HG03103 (cell line): ENCODE data around the gene MYO1A.
"Not testable (repeated sequence)": the region's sequence is repeated elsewhere in the genome, so short reads cannot be mapped to it uniquely, and the experiment has no call there.

Experiments used
- ATAC-seq: cut with Tn5 transposase; IDR thresholded peaks from one replicate; pipeline ENCODE4 v1.9.1; 2021; ENCODE audit warnings: low read depth; ENCODE audit not compliant: unreplicated experiment

MYO1A gene

DNA sequence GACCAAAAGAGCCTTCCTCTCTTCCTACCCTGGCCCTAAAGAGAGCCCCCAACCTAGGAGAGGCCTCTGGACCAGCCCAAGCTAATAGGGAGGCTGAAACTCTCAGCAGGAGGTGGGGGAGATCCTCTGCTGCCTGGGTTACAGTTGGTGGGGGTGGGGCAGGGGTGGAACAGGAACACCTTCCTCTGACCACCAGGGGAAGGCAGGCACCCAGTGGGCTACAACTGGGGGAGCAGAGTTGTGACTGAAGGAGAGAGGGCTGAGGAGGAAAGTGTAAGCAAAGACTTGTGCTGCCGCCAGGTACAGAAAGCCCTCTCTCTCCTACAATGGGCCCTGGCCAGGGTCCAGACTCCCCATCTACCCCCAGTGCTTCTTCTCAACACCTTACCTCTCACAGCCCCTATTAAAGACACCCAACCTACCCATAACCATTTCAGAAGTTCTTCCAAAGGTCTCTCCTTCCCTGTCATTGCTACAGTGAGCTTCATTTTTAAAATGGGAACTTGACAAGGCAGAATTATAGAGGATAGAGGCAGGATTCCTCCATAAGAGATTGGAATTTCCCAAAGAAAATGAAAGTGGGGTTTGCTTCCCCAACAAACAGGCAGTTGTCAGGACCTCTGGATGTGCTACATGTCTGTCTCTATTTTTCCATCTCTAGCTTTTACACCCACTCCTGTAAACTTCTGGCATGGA, 1.4 kb downstream of the MYO1A start:
- ATAC-seq, result no peak

GRCh38 chr12:57047981-57048380, 1.9 kb downstream of the MYO1A start:
- ATAC-seq, result no peak

GRCh38 chr12:57046947-57047890, 2.7 kb downstream of the MYO1A start:
- ATAC-seq, result no peak

DNA sequence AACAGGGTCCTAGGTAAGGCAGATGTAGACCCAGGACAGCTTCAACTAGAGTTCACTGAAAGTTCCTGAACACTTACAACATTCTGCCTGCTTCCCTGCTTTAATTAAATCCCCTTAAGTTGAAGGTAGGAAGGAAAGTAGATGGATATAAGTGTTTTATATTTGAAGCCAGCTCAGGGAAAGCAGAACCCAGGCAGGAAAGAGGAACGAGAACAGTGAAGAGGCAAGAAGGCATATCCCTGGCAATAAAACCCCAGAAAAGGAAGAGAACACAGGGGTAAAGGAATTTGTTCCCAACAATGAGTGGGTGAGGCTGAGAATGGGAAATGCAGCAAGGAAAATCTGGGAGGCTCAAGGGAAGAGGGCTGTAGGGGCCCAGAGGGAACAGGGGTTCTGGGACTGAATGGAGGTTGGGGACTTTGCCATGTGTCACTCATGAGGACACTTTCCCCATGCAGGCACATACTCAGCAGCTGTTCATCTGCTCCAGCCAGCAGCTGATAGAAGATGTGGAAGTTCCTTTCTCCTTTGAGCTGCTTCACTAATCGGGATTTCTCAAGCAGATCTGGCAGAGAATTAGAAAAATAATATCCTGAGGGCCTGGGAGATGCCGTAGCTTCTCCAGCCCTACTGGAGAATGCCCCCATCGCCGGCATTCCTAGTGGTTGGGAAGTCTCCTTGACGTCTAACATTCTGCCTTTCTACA, 3.7 kb downstream of the MYO1A start:
- ATAC-seq, result no peak

DNA sequence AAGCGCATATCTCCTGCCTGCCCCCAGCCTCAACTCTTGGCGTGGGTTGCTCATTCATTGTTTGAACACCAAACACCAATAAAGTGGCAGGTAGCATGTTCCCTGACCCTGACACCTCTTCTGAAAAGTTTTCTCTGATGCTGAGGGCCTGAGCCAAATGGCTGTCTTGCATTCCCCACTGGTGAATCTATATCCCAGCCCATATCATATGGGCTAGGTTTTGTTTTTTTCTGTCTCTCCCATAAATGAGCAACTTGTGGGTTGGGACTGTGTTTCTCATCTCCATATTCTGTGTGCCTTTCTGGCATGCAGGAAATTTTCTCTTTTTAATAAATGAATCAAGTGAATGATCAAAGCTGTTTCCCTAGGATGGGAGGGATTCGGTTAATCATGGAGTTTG, 5.0 kb downstream of the MYO1A start:
- no peak for ATAC-seq

- ATAC-seq, result no peak
Observed at GRCh38 chr12:57044468-57044867, 5.5 kb downstream of the MYO1A start.

DNA sequence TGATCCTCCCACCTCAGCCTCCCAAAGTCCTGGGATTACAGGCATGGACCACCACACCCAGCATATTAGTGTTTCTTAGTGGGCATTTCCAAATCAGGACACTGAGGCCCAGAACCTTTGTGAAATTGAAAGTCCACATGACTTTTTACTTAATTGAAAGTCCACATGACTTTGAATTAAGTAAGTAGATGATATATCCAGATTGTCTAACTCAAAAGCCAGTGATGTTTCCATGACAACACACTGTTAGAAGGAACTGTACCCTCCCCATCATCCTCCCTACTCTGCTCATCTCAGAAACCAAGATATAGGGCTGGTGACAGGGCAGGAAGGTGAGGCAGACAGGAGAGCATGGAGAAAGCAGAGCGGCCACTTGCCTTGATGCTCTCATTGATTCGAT, 7.2 kb downstream of the MYO1A start:
- no peak for ATAC-seq

- no peak for ATAC-seq
Observed at GRCh38 chr12:57040750-57041149, 9.2 kb downstream of the MYO1A start.

DNA sequence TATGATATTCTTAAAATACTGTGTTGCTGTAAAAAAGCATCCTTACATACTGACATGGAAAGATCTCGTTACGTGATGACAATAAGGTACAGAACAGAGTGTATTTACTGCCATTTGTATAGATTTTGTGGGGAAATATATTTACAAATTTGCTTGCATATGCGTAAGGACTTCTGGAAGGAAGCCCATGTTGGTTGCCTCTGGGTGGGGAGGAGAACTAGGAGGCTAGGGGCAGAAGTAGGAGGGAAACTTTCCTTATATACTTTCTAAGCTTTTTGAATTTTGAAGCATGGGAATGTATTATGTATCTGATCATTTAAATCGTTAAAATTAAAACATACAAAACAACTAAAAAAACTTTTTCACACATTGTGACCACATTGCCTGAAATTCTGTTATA, 9.7 kb downstream of the MYO1A start:
- no peak for ATAC-seq

DNA sequence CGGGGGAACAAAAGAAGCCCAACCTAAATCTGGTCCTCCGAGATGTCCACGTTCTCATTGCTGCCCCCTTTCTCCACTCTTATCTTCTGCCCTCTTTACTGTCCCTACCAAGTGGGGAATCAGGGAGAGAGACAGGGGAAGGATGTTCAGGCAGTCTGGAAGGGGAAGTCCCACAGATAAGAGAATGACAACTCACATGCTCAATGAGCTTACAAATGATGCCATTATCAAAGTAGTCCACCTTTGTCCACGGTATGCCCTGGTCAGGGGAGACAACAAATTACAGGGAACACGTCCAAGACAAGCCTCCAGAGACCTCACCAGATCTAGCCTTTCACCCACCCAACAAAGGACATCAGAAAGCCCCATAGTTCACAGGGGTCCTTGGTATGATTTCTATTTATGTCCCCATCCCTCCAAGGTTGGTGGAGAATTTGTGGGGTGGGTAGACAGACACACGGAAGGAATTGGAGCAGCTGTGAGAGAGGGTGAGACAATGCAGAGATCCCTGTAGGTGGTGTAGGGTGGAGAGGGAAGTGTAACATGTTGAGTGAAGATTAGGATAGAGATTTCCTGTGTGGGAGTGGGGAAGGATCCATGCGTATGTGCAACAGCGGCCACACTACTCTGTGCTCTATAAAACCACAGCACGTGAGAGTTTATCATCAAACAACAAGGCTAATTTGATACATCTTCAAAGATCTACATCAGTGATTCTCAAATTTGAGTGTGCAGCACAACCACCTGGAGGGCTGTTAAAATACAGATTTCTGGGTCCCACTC, 10.7 kb downstream of the MYO1A start:
- ATAC-seq, result no peak

DNA sequence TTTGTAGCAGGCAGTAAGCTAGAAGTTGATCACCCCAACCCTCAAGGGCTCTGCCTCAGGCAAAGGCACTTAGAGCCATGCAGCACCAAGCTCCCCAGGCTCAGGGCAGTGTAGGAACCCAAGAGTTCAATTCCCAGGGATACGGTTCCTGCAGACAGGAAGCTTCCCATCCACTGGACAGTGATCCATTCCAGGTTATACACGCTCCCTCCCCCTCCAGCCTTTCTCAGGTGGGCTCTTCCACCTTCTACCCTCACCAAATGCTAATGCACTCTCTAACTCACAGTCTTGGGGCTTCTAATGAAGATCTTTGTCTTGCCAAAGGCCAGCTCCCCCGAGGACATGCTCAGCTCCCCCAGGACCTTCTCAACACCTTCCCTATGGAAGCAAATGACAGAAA, 12.7 kb downstream of the MYO1A start:
- no peak for ATAC-seq

GRCh38 chr12:57033431-57033830, 16.5 kb downstream of the MYO1A start:
- no peak for ATAC-seq

DNA sequence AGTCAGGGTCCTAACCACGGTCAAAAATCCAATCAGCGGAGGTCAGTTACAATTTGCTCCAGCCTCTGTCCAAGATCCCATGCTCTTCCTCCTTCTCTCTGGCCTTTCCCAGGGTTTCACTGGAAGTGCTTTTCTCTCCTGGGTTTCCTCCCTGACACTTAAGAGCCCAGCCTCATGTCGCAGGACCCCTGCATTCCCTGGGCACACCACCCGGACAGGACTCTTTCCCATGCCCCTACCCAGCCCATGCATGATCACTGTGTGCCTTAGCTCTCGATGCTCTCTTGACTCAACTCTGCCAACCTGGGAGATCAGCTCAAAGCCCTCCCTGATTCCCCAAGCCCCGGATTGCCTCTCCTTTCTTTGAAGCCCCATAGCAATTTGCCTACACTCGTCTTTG, 18.1 kb downstream of the MYO1A start:
- ATAC-seq, result no peak

DNA sequence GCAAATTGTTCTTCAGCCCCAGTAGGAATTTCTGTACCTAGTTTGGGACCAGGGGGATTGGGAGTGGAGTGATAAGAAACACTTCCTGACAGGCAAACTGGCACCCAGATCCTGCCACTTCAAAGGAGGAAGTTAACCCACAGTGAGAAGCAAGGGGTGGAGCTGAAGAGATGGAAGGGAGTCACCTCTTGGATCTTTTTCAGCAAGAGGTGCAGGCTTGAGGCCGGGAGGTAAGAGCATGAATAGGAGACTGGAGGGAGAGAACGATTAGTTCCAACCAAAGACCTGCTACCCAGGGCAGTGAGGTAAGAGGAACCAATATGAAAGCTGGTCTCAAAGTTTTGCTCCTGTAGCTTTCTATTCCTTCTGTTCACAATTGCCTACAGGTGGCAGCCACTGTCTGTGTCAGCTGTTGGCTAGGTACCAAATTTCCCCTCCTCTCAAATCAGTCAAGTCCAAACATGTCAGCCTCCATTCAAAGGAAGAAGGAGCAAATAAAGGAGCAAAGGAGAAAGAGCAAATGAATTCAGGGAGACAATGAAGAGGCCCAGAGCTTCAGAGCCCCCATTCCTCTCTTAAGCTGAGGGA, 18.7 kb downstream of the MYO1A start:
- no peak for ATAC-seq

DNA sequence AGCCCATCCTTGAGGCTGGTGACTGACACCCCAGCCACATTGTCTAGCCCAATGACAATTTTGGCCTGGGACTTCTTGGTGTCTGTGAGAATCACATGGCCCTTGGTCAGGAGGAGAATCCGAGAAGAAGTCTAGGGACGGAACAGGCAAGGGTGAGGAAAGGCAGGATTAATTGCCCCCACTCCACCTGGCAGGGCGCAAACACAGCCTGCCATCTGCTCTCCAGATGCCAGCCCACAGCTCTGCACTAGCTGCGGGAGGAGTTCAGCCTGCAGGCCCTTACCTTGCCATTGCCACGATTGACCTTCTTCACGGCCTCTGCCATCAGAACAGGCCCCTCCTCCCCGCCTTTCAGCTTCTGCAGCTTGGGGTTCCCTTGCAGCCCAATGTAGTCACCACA, 20.5 kb downstream of the MYO1A start:
- ATAC-seq, result no peak

DNA sequence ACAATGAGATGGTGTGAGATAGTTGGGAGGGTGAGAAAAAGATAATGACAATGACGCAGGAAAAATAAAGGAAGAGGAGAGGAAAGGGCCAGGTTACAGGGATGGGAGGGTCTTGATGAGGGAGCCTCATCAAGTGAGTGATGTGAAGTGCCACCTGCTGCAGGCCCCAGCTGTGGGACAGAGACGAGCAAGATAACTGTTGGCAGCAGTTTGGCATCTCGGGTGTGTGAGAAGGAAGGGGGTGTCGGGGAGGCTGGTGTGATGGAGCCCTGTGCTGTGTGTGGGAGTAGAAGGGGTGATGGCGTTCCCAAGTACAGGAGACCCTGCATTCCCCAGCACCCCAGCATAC, 22.1 kb downstream of the MYO1A start:
- ATAC-seq, result no peak

DNA sequence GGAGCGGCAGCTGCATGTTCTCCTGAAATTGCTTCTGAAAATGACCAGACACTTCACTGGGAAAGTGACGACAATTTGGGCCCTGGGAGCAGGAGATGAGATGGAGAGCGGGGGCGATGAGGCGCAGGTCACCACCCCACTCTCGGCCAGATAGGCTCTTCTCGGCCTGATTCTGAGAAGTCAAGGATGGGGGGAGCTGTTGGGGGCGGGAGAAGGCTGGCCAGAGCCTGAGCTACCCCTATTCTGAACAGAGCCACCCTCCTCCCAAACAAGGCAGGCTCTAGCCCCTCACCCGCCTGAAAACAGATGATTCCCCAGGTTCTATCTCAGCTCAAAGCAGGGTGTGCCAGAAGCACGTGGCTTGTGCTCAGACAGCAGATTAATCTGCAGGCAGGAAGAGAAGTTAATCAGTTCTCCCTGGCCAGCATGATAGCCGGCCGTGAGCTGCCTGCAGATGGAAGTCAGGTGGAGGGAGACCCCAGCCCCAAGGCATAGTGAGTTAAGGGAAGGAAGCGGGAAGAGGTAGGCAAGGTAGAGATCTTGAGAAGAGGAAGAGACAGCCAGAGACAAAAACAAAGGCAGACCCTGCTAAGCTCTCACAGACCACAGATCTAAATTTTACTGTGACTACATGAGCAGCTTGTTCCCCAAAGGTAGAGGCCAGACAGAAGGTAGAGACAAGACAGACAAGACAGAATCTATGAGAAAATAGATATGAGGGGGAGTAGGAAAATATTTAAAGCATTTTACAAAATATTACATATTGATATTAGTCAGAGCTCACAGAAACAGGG, 22.7 kb downstream of the MYO1A start:
- no peak for ATAC-seq

DNA sequence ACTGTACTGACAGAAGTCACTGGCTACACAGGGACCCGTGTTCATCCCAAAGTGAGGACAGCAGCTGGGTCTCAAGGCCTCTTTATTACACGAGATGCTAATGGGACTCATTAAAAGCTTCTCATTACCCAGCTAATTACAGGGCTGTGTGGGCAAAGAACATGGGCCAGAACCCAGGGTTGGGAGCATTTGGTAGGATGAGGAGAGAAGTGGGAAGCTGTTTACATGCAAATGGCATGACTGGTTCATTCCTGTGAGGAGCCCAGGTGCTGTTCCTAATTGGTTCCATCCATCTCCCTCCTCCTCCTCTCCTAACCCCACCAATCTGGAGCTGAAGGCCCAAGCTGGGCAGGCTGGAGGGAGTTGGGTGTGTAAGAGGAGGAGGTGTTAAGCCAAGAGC, 24.7 kb downstream of the MYO1A start:
- no peak for ATAC-seq

GRCh38 chr12:57022324-57022723, 27.6 kb downstream of the MYO1A start:
- not testable (repeated sequence) for ATAC-seq
